Measurements from ENCODE around the gene ASTN2.

ASTN2 gene

DNA sequence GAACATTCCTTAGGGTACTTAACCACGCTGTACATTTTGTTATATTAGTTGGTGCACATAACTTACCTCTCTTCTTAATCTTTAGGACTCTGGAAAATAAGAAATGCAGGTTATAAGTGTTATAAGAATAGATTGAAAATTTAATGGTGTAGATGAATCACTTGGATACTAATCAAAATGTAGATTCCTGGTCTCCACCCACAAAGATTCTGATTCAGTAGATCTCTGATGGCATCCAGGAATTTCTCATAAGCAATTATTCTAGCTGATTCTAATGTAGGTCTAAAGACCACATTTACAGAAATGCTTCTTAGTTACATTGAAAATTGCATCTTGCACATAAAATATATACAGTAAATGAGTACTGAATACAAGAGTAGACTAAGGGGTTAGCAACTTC is 38.9 kb upstream of the ASTN2 start:
- no peaks in the 10 kb centered on the region for H3K36me3 ChIP-seq (ENCODE audit: insufficient read depth, insufficient read length, low read length)
- H3K9me3 ChIP-seq (ENCODE audit: insufficient read depth, low read length), result no peaks in the 10 kb centered on the region
- no peak for DNase-seq (ENCODE audit: low read depth, low spot score)
- no peak overlapping the region for H3K4me3 ChIP-seq (ENCODE audit: insufficient read length, low read depth)
- H3K9ac ChIP-seq (ENCODE audit: insufficient read length, low read depth), result no peak overlapping the region
- no peaks in the 10 kb centered on the region for H3K4me1 ChIP-seq (ENCODE audit: insufficient read depth, insufficient read length)
- no peak for TF ChIP-seq SUZ12 (IDR thresholded peaks at IDR 0.05; ENCODE audit: extremely low read depth, insufficient read depth, insufficient read length)
- TF ChIP-seq YY1 (IDR thresholded peaks at IDR 0.05; ENCODE audit: insufficient read depth, insufficient read length), result no peak
- TF ChIP-seq ZNF274 (IDR thresholded peaks at IDR 0.05; ENCODE audit: low read depth, low read length), result no peak
- no peaks in the 10 kb centered on the region for H3K27me3 ChIP-seq (ENCODE audit: insufficient read depth, insufficient read length)

- no peak overlapping the region for H3K9ac ChIP-seq (ENCODE audit: insufficient read length, low read depth)
- DNase-seq (ENCODE audit: low read depth, low spot score), result no peak
- no peaks in the 10 kb centered on the region for H3K36me3 ChIP-seq (ENCODE audit: insufficient read depth, insufficient read length, low read length)
- no peak overlapping the region for H3K4me3 ChIP-seq (ENCODE audit: insufficient read length, low read depth)
- H3K9me3 ChIP-seq (ENCODE audit: insufficient read depth, low read length), result no peaks in the 10 kb centered on the region
- no peaks in the 10 kb centered on the region for H3K27me3 ChIP-seq (ENCODE audit: insufficient read depth, insufficient read length)
- no peaks in the 10 kb centered on the region for H3K4me1 ChIP-seq (ENCODE audit: insufficient read depth, insufficient read length)
- TF ChIP-seq SUZ12 (IDR thresholded peaks at IDR 0.05; ENCODE audit: extremely low read depth, insufficient read depth, insufficient read length) (no peak), YY1 (IDR thresholded peaks at IDR 0.05; ENCODE audit: insufficient read depth, insufficient read length) (no peak), ZNF274 (IDR thresholded peaks at IDR 0.05; ENCODE audit: low read depth, low read length) (no peak)
Measured at GRCh38 chr9:117451311-117451710, 36.5 kb upstream of the ASTN2 start.

- no peaks in the 10 kb centered on the region for H3K4me1 ChIP-seq (ENCODE audit: insufficient read depth, insufficient read length)
- H3K36me3 ChIP-seq (ENCODE audit: insufficient read depth, insufficient read length, low read length), result no peaks in the 10 kb centered on the region
- TF ChIP-seq SUZ12 (IDR thresholded peaks at IDR 0.05; ENCODE audit: extremely low read depth, insufficient read depth, insufficient read length) (no peak), ZNF274 (IDR thresholded peaks at IDR 0.05; ENCODE audit: low read depth, low read length) (no peak), YY1 (IDR thresholded peaks at IDR 0.05; ENCODE audit: insufficient read depth, insufficient read length) (no peak)
- no peak overlapping the region for H3K9ac ChIP-seq (ENCODE audit: insufficient read length, low read depth)
- no peak overlapping the region for H3K4me3 ChIP-seq (ENCODE audit: insufficient read length, low read depth)
- H3K9me3 ChIP-seq (ENCODE audit: insufficient read depth, low read length), result no peaks in the 10 kb centered on the region
- H3K27me3 ChIP-seq (ENCODE audit: insufficient read depth, insufficient read length), result no peaks in the 10 kb centered on the region
- no peak for DNase-seq (ENCODE audit: low read depth, low spot score)
Measured at GRCh38 chr9:117448066-117448465, 33.2 kb upstream of the ASTN2 start.

- H3K4me1 ChIP-seq (ENCODE audit: insufficient read depth, insufficient read length), result no peaks in the 10 kb centered on the region
- H3K27me3 ChIP-seq (ENCODE audit: insufficient read depth, insufficient read length), result no peaks in the 10 kb centered on the region
- TF ChIP-seq SUZ12 (IDR thresholded peaks at IDR 0.05; ENCODE audit: extremely low read depth, insufficient read depth, insufficient read length), result no peak
- no peak for TF ChIP-seq ZNF274 (IDR thresholded peaks at IDR 0.05; ENCODE audit: low read depth, low read length)
- TF ChIP-seq YY1 (IDR thresholded peaks at IDR 0.05; ENCODE audit: insufficient read depth, insufficient read length), result no peak
- H3K4me3 ChIP-seq (ENCODE audit: insufficient read length, low read depth), result no peak overlapping the region
- H3K9me3 ChIP-seq (ENCODE audit: insufficient read depth, low read length), result no peaks in the 10 kb centered on the region
- H3K36me3 ChIP-seq (ENCODE audit: insufficient read depth, insufficient read length, low read length), result no peaks in the 10 kb centered on the region
- no peak overlapping the region for H3K9ac ChIP-seq (ENCODE audit: insufficient read length, low read depth)
- DNase-seq (ENCODE audit: low read depth, low spot score), result no peak
Measured at GRCh38 chr9:117445631-117446030, 30.8 kb upstream of the ASTN2 start.

GRCh38 chr9:117444501-117444900 is 29.6 kb upstream of the ASTN2 start:
- Histone ChIP-seq H3K36me3 (ENCODE audit: insufficient read depth, insufficient read length, low read length) (no peaks in the 10 kb centered on the region), H3K9me3 (ENCODE audit: insufficient read depth, low read length) (no peaks in the 10 kb centered on the region), H3K27me3 (ENCODE audit: insufficient read depth, insufficient read length) (no peaks in the 10 kb centered on the region), H3K4me3 (ENCODE audit: insufficient read length, low read depth) (no peak overlapping the region), H3K9ac (ENCODE audit: insufficient read length, low read depth) (no peak overlapping the region), H3K4me1 (ENCODE audit: insufficient read depth, insufficient read length) (no peaks in the 10 kb centered on the region)
- no peak for DNase-seq (ENCODE audit: low read depth, low spot score)
- no peak for TF ChIP-seq ZNF274 (IDR thresholded peaks at IDR 0.05; ENCODE audit: low read depth, low read length)
- TF ChIP-seq SUZ12 (IDR thresholded peaks at IDR 0.05; ENCODE audit: extremely low read depth, insufficient read depth, insufficient read length), result no peak
- no peak for TF ChIP-seq YY1 (IDR thresholded peaks at IDR 0.05; ENCODE audit: insufficient read depth, insufficient read length)

DNA sequence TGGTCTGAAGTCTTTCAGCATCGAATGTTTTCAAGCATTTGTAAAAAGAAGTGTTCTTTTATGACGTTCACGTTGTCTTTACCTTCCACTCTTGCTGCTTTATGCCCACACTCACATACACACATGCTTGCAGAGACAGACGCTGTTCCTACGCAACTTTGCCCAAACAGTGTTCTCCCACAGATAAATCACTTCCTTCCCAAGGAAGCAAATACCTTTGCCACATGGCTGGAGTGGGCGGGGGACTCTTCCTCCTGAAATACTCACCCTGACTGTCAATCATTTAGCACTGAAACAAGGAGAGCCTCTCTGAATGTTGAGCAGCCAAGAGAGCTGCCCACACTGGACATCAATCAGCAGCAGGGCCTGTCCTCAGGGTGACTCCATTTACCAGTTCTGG is 22.4 kb upstream of the ASTN2 start:
- TF ChIP-seq SUZ12 (IDR thresholded peaks at IDR 0.05; ENCODE audit: extremely low read depth, insufficient read depth, insufficient read length), result no peak
- no peak for TF ChIP-seq ZNF274 (IDR thresholded peaks at IDR 0.05; ENCODE audit: low read depth, low read length)
- no peak for TF ChIP-seq YY1 (IDR thresholded peaks at IDR 0.05; ENCODE audit: insufficient read depth, insufficient read length)
- no peak for DNase-seq (ENCODE audit: low read depth, low spot score)
- no peaks in the 10 kb centered on the region for H3K36me3 ChIP-seq (ENCODE audit: insufficient read depth, insufficient read length, low read length)
- H3K27me3 ChIP-seq (ENCODE audit: insufficient read depth, insufficient read length), result no peaks in the 10 kb centered on the region
- H3K4me1 ChIP-seq (ENCODE audit: insufficient read depth, insufficient read length), result no peaks in the 10 kb centered on the region
- no peak overlapping the region for H3K4me3 ChIP-seq (ENCODE audit: insufficient read length, low read depth)
- H3K9me3 ChIP-seq (ENCODE audit: insufficient read depth, low read length), result no peaks in the 10 kb centered on the region
- no peak overlapping the region for H3K9ac ChIP-seq (ENCODE audit: insufficient read length, low read depth)

DNA sequence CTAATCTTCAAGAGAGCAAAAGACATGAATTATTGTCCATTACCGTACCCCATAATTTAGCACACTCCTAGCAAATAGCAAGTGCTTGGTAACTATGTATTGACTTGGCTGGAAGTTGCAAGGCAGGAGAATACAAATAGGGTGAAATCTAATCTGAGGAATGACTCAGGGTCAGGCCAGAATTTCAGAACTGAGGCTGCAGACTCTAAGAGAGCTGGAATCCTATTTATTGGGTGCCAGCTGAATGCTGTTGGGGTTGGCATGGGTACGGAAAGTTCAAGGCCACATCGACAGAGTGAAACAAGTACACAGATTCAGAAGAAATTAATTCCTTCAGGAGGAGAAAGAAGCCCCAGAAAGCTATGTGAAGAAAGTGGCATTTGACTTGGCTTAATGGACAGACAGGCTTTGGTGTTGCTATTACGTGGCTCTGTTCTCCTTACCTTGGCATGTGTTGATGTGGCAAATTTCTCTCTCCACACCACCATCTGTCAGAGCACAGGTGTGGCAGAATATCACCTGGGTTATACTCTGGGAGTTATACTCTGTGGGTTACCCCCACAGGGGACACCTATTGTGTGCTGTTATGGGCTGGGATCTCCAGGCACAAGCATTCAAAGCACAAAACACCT is 20.9 kb upstream of the ASTN2 start:
- H3K36me3 ChIP-seq (ENCODE audit: insufficient read depth, insufficient read length, low read length), result no peaks in the 10 kb centered on the region
- H3K9ac ChIP-seq (ENCODE audit: insufficient read length, low read depth), result no peak overlapping the region
- H3K4me3 ChIP-seq (ENCODE audit: insufficient read length, low read depth), result no peak overlapping the region
- no peaks in the 10 kb centered on the region for H3K27me3 ChIP-seq (ENCODE audit: insufficient read depth, insufficient read length)
- no peaks in the 10 kb centered on the region for H3K9me3 ChIP-seq (ENCODE audit: insufficient read depth, low read length)
- TF ChIP-seq ZNF274 (IDR thresholded peaks at IDR 0.05; ENCODE audit: low read depth, low read length) (no peak), SUZ12 (IDR thresholded peaks at IDR 0.05; ENCODE audit: extremely low read depth, insufficient read depth, insufficient read length) (no peak), YY1 (IDR thresholded peaks at IDR 0.05; ENCODE audit: insufficient read depth, insufficient read length) (no peak)
- no peaks in the 10 kb centered on the region for H3K4me1 ChIP-seq (ENCODE audit: insufficient read depth, insufficient read length)
- no peak for DNase-seq (ENCODE audit: low read depth, low spot score)

Data from NT2/D1 (cell line).